ENCODE measurements around the gene FRS2.
"Not testable (repeated sequence)": the region's sequence is repeated elsewhere in the genome, so short reads cannot be mapped to it uniquely, and the experiment has no call there.

The FRS2 gene

DNA sequence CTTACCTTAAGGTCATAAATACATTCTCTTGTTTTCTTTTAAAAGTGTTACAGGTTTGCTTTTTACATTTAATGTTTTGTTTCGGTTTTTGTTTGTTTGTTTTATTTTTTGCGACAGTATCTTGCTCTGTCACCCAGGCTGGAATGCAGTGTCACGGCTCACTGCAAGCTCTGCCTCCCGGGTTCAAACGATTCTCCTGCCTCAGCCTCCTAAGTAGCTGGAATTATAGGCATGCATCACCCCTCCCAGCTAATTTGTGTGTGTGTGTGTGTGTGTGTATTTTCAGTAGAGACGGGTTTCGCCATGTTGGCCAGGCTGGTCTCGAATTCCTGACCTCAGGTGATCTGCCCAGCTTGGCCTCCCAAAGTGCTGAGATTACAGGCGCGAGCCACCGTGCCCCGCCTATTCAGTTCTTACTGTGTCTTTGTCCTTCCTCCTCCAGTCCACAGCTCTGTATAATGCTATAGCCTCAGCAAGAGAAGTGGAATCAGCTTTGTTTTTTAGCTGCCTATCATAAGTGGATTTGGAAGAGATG is 17.5 kb upstream of the FRS2 start:
- H2BK12ac ChIP-seq (ENCODE audit: low read length in 2 of 2); H3K9me3 ChIP-seq (ENCODE audit: control insufficient read depth, low read length); H3K27ac ChIP-seq (ENCODE audit: low read length, poor library complexity, severe bottlenecking); DNase-seq; H2BK5ac ChIP-seq (ENCODE audit: low read depth, low read length, poor library complexity, severe bottlenecking); H3K79me1 ChIP-seq (replicated peaks; ENCODE audit: low read length, poor library complexity, severe bottlenecking); H2AFZ ChIP-seq (ENCODE audit: low read depth, low read length); H2BK120ac ChIP-seq (ENCODE audit: low read depth, low read length); H3K36me3 ChIP-seq (ENCODE audit: control insufficient read depth in 1 of 2, insufficient read depth in 2 of 2, low read depth in 1 of 2, low read length in 2 of 2); H3K9ac ChIP-seq (ENCODE audit: low read length); H3K27me3 ChIP-seq (ENCODE audit: control insufficient read depth in 1 of 2, insufficient read depth in 1 of 2, low read length in 2 of 2); H3K18ac ChIP-seq (ENCODE audit: low read depth in 1 of 2, low read length in 2 of 2); H4K91ac ChIP-seq (ENCODE audit: low read length); H4K8ac ChIP-seq (ENCODE audit: low read length); H3K4me1 ChIP-seq (ENCODE audit: control insufficient read depth, insufficient read depth, low read depth, low read length); H2BK15ac ChIP-seq (ENCODE audit: low read depth, poor library complexity, severe bottlenecking); H3K4me2 ChIP-seq (ENCODE audit: low read length, poor library complexity, severe bottlenecking); H3K14ac ChIP-seq (ENCODE audit: low read length in 2 of 2); H3K4me3 ChIP-seq (ENCODE audit: insufficient read depth in 1 of 2, low read depth in 1 of 2, low read length in 2 of 2); H3K4ac ChIP-seq (ENCODE audit: low read depth in 1 of 2, low read length in 2 of 2); H2AK5ac ChIP-seq (ENCODE audit: low read length, severe bottlenecking); H3K23ac ChIP-seq (ENCODE audit: low read length in 2 of 2): not testable (repeated sequence)
- 85% methylated on average over 12 of the region's 12 CpGs for WGBS

DNA sequence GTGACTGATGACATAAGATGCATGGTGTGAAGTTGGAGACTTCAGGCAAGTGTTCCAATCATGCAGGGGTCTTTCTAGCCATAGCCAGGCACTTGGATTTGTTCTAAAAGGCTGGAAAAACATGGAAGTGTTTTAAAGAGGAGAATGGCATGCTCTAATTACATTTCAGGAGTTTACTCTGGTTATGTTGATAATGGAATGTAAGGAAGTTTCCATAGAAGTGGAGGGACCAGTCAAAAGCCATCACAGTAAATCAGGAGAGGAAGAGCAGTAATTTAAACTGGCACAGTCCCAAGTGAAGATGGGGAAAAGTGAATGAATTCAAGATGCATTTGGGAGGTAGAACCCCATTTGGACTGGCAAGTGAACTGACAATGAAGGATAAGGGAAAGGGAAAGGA is 13.9 kb upstream of the FRS2 start:
- no peak overlapping the region for H3K27ac ChIP-seq (ENCODE audit: low read length, poor library complexity, severe bottlenecking)
- H3K79me1 ChIP-seq (replicated peaks; ENCODE audit: low read length, poor library complexity, severe bottlenecking) = no peaks in the 10 kb centered on the region
- H2BK12ac ChIP-seq (ENCODE audit: low read length in 2 of 2) = no peak overlapping the region
- no peak overlapping the region for H2BK120ac ChIP-seq (ENCODE audit: low read depth, low read length)
- no peak overlapping the region for H2AFZ ChIP-seq (ENCODE audit: low read depth, low read length)
- no peak overlapping the region for H2BK5ac ChIP-seq (ENCODE audit: low read depth, low read length, poor library complexity, severe bottlenecking)
- H3K23ac ChIP-seq (ENCODE audit: low read length in 2 of 2) = no peak overlapping the region
- H3K36me3 ChIP-seq (ENCODE audit: control insufficient read depth in 1 of 2, insufficient read depth in 2 of 2, low read depth in 1 of 2, low read length in 2 of 2) = no peaks in the 10 kb centered on the region
- H3K14ac ChIP-seq (ENCODE audit: low read length in 2 of 2) = no peak overlapping the region
- H3K4me1 ChIP-seq (ENCODE audit: control insufficient read depth, insufficient read depth, low read depth, low read length) = no peaks in the 10 kb centered on the region
- H3K27me3 ChIP-seq (ENCODE audit: control insufficient read depth in 1 of 2, insufficient read depth in 1 of 2, low read length in 2 of 2) = no peaks in the 10 kb centered on the region
- no peak overlapping the region for H3K18ac ChIP-seq (ENCODE audit: low read depth in 1 of 2, low read length in 2 of 2)
- H3K4me2 ChIP-seq (ENCODE audit: low read length, poor library complexity, severe bottlenecking) = no peak overlapping the region
- DNase-seq = no peak
- H2BK15ac ChIP-seq (ENCODE audit: low read depth, poor library complexity, severe bottlenecking) = no peak overlapping the region
- no peaks in the 10 kb centered on the region for H3K9me3 ChIP-seq (ENCODE audit: control insufficient read depth, low read length)
- no peak overlapping the region for H4K91ac ChIP-seq (ENCODE audit: low read length)
- H2AK5ac ChIP-seq (ENCODE audit: low read length, severe bottlenecking) = no peak overlapping the region
- no peak overlapping the region for H3K9ac ChIP-seq (ENCODE audit: low read length)
- H3K4me3 ChIP-seq (ENCODE audit: insufficient read depth in 1 of 2, low read depth in 1 of 2, low read length in 2 of 2) = no peak overlapping the region
- no peak overlapping the region for H4K8ac ChIP-seq (ENCODE audit: low read length)
- no peak overlapping the region for H3K4ac ChIP-seq (ENCODE audit: low read depth in 1 of 2, low read length in 2 of 2)

DNA sequence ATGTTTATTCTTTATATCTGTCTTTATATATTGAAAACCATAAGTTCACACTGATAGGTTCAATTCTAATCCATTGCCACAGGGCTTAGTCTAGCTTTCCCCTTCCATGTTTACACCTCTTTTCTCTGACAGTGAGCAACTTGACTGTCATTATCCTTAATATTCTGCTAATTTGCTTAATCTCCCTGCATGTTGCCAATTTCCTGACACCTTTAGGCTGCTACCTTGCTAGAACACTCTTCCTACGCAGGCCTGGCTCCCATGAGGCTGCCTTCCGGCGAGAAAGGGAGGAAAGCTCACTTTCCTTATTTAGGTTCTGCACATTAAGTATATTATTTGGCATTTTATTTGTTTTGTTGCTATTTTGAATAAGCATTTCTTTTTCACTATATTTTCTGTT is 12.8 kb upstream of the FRS2 start:
- no peak overlapping the region for H2BK12ac ChIP-seq (ENCODE audit: low read length in 2 of 2)
- H3K4me1 ChIP-seq (ENCODE audit: control insufficient read depth, insufficient read depth, low read depth, low read length) = no peaks in the 10 kb centered on the region
- WGBS = no CpG with 5 or more reads among the region's 3 CpGs
- no peak overlapping the region for H2AK5ac ChIP-seq (ENCODE audit: low read length, severe bottlenecking)
- H3K14ac ChIP-seq (ENCODE audit: low read length in 2 of 2) = no peak overlapping the region
- no peaks in the 10 kb centered on the region for H3K9me3 ChIP-seq (ENCODE audit: control insufficient read depth, low read length)
- H2BK120ac ChIP-seq (ENCODE audit: low read depth, low read length) = no peak overlapping the region
- no peaks in the 10 kb centered on the region for H3K27me3 ChIP-seq (ENCODE audit: control insufficient read depth in 1 of 2, insufficient read depth in 1 of 2, low read length in 2 of 2)
- H4K91ac ChIP-seq (ENCODE audit: low read length) = no peak overlapping the region
- H3K9ac ChIP-seq (ENCODE audit: low read length) = no peak overlapping the region
- H3K79me1 ChIP-seq (replicated peaks; ENCODE audit: low read length, poor library complexity, severe bottlenecking) = no peaks in the 10 kb centered on the region
- H3K4me2 ChIP-seq (ENCODE audit: low read length, poor library complexity, severe bottlenecking) = no peak overlapping the region
- H4K8ac ChIP-seq (ENCODE audit: low read length) = no peak overlapping the region
- no peak overlapping the region for H3K23ac ChIP-seq (ENCODE audit: low read length in 2 of 2)
- H2AFZ ChIP-seq (ENCODE audit: low read depth, low read length) = no peak overlapping the region
- H2BK5ac ChIP-seq (ENCODE audit: low read depth, low read length, poor library complexity, severe bottlenecking) = no peak overlapping the region
- H2BK15ac ChIP-seq (ENCODE audit: low read depth, poor library complexity, severe bottlenecking) = no peak overlapping the region
- H3K36me3 ChIP-seq (ENCODE audit: control insufficient read depth in 1 of 2, insufficient read depth in 2 of 2, low read depth in 1 of 2, low read length in 2 of 2) = no peaks in the 10 kb centered on the region
- H3K18ac ChIP-seq (ENCODE audit: low read depth in 1 of 2, low read length in 2 of 2) = no peak overlapping the region
- no peak for DNase-seq
- no peak overlapping the region for H3K4ac ChIP-seq (ENCODE audit: low read depth in 1 of 2, low read length in 2 of 2)
- no peak overlapping the region for H3K27ac ChIP-seq (ENCODE audit: low read length, poor library complexity, severe bottlenecking)
- no peak overlapping the region for H3K4me3 ChIP-seq (ENCODE audit: insufficient read depth in 1 of 2, low read depth in 1 of 2, low read length in 2 of 2)

DNA sequence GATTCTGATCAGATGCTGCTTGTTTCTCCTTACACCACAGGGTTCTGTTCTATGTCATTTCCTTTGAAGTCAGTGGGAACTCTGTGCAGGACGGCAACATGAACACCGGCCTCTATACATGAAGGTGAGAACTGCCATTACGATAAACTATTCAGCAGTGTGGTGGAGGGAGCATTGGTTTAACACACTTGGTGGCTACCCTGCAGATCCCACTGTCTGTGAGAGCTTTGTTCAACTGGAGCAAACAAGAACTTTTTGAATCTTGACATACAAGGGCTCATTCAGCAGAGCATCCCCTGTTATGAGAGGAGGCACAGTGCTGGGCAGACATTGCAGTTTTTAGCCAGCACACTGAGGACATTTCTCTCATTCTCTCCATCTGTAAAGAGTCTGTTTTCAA is 10.7 kb upstream of the FRS2 start:
- H2BK120ac ChIP-seq (ENCODE audit: low read depth, low read length) = no peak overlapping the region
- no peaks in the 10 kb centered on the region for H3K9me3 ChIP-seq (ENCODE audit: control insufficient read depth, low read length)
- no peaks in the 10 kb centered on the region for H3K27me3 ChIP-seq (ENCODE audit: control insufficient read depth in 1 of 2, insufficient read depth in 1 of 2, low read length in 2 of 2)
- H3K4me2 ChIP-seq (ENCODE audit: low read length, poor library complexity, severe bottlenecking) = no peak overlapping the region
- H3K9ac ChIP-seq (ENCODE audit: low read length) = no peak overlapping the region
- H2AFZ ChIP-seq (ENCODE audit: low read depth, low read length) = no peak overlapping the region
- no peaks in the 10 kb centered on the region for H3K36me3 ChIP-seq (ENCODE audit: control insufficient read depth in 1 of 2, insufficient read depth in 2 of 2, low read depth in 1 of 2, low read length in 2 of 2)
- no peak overlapping the region for H3K18ac ChIP-seq (ENCODE audit: low read depth in 1 of 2, low read length in 2 of 2)
- DNase-seq = no peak
- no peak overlapping the region for H3K27ac ChIP-seq (ENCODE audit: low read length, poor library complexity, severe bottlenecking)
- no peaks in the 10 kb centered on the region for H3K4me1 ChIP-seq (ENCODE audit: control insufficient read depth, insufficient read depth, low read depth, low read length)
- H3K4ac ChIP-seq (ENCODE audit: low read depth in 1 of 2, low read length in 2 of 2) = no peak overlapping the region
- WGBS = 88% methylated on average over 3 of the region's 3 CpGs
- H4K91ac ChIP-seq (ENCODE audit: low read length) = no peak overlapping the region
- no peak overlapping the region for H2BK15ac ChIP-seq (ENCODE audit: low read depth, poor library complexity, severe bottlenecking)
- no peak overlapping the region for H2BK12ac ChIP-seq (ENCODE audit: low read length in 2 of 2)
- no peak overlapping the region for H2BK5ac ChIP-seq (ENCODE audit: low read depth, low read length, poor library complexity, severe bottlenecking)
- H3K4me3 ChIP-seq (ENCODE audit: insufficient read depth in 1 of 2, low read depth in 1 of 2, low read length in 2 of 2) = no peak overlapping the region
- no peak overlapping the region for H4K8ac ChIP-seq (ENCODE audit: low read length)
- no peak overlapping the region for H3K14ac ChIP-seq (ENCODE audit: low read length in 2 of 2)
- H3K79me1 ChIP-seq (replicated peaks; ENCODE audit: low read length, poor library complexity, severe bottlenecking) = no peaks in the 10 kb centered on the region
- no peak overlapping the region for H2AK5ac ChIP-seq (ENCODE audit: low read length, severe bottlenecking)
- H3K23ac ChIP-seq (ENCODE audit: low read length in 2 of 2) = no peak overlapping the region

All from mesenchymal stem cell (in vitro differentiated cells and primary cell).